GM19438 (cell line): ENCODE results near the gene ATRN.
"Not testable (repeated sequence)": the region's sequence is repeated elsewhere in the genome, so short reads cannot be mapped to it uniquely, and the experiment has no call there.

Experiments
- ATAC-seq: cut with Tn5 transposase; IDR thresholded peaks from one replicate; pipeline ENCODE4 v1.9.1; 2021; ENCODE audit warnings: low read depth; ENCODE audit not compliant: unreplicated experiment

ATRN gene

GRCh38 chr20:3464166-3464565, 6.7 kb upstream of the ATRN start:
- ATAC-seq, result no peak

DNA sequence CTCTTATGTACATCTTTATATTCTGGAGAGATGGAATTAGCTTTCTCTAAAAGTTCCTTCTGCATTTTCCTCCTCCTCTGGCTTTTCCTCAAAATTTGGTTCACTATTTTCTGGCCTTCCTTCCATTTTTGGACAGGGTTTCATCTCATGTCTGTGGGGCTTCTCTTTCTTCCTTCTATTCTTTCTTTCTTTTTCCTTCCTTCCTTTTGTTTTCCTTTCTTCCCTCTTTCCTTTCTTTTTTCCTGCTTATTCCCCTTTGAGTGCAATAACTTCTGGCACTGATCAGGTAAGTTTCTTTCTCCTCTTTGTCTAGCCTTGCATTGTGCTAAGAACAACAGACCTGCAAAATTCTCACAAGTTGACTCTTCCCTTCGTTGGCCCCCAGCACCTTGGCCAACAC, 5.5 kb upstream of the ATRN start:
- no peak for ATAC-seq

- no peak for ATAC-seq
These were observed 601 bp upstream of the ATRN start for GRCh38 chr20:3470208-3470626.

- ATAC-seq, result no peak
These were observed 691 bp downstream of the ATRN start for GRCh38 chr20:3471397-3472021.

DNA sequence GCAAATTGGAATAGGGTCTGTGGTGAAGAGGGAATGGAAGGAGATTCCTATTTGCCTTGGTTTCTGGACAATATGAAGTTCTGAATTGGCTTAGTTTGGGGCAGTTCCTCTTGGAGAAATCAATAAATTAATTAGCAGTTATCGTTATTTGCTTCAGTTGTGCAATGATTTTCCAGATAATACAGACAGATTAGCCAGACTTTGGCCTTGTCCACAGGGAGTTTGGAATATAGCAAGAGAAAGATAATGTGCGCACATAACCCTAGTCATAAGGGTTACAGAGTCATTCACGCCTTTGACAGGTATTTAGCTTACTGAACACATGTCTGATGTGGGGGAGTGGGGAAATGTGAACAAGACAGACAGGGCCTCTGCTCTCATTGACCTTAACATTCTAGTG, 1.3 kb downstream of the ATRN start:
- ATAC-seq, result no peak

DNA sequence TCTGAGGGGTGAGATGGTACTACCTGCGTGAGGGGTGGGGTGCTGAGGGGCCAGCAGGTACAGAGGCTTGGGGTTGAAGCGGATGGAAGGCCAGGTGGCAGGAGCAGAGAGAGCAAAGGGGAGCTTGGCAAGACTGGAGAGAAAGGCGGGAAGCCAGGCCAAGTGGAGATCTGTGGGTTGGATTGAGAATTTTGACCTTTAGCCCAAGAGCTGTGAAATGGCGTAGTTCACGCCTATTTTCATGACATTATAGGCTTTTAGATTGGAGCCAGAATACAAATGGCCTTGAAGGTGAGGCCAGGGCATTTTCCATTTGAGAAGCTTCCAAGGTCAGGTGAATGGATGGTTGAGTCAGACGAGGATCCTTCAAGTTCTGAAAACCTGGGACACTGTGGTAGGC, 2.5 kb downstream of the ATRN start:
- ATAC-seq, result no peak

DNA sequence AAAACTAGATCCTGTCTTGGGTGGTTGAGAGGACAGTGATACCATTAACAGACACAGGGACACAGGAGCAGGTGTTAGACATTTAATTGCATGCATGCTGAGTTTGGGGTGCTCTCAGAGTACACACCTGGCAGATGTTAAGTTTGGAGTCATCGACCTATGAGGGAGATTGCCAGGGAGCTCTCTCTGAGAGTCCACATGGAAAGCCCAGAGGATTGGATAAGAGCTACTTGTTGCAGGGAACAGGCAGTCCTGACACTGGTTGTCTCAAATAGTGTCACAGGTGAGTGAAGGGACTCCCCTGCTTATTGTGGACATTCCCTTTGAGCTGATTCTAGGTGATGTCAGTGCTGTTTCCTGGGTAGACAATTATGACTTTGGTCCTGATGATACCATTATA, 3.1 kb downstream of the ATRN start:
- ATAC-seq, result no peak

DNA sequence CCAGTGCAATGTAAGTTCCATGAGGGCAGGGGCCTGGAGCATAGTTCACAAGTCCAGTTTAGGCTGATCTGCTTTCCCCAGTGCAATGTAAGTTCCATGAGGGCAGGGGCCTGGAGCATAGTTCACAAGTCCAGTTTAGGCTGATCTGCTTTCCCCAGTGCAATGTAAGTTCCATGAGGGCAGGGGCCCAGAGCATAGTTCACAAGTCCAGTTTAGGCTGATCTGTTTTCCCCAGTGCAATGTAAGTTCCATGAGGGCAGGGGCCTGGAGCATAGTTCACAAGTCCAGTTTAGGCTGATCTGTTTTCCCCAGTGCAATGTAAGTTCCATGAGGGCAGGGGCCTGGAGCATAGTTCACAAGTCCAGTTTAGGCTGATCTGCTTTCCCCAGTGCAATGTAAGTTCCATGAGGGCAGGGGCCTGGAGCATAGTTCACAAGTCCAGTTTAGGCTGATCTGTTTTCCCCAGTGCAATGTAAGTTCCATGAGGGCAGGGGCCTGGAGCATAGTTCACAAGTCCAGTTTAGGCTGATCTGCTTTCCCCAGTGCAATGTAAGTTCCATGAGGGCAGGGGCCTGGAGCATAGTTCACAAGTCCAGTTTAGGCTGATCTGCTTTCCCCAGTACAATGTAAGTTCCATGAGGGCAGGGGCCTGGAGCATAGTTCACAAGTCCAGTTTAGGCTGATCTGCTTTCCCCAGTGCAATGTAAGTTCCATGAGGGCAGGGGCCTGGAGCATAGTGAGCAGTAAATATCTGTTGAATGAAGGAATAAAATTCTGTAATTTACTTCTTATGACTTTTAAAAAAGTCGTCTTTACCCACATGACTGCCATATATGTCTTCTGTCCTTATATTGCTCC, 6.4 kb downstream of the ATRN start:
- ATAC-seq, result not testable (repeated sequence)

- no peak for ATAC-seq
These were observed 7.2 kb downstream of the ATRN start for GRCh38 chr20:3477861-3478544.

DNA sequence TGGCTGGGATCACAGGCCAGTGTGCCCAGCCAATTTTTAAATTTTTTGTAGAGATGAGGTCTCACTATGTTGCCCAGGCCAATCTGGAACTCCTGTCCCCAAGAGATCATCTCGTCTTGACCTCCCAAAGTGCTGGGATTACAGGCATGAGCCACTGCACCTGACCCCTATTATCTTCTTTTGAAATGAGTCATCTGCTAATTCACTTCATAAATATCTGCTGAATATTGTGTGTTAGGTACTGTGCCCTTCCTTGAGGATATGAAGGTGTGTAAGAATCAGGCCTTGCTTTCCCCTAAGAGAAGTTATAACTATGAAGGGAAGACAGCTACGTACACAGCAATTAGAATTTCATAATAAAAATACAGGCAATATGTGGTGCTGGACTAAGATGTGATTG, 8.2 kb downstream of the ATRN start:
- ATAC-seq, result no peak

GRCh38 chr20:3479759-3480615, 9.2 kb downstream of the ATRN start:
- ATAC-seq, result no peak

DNA sequence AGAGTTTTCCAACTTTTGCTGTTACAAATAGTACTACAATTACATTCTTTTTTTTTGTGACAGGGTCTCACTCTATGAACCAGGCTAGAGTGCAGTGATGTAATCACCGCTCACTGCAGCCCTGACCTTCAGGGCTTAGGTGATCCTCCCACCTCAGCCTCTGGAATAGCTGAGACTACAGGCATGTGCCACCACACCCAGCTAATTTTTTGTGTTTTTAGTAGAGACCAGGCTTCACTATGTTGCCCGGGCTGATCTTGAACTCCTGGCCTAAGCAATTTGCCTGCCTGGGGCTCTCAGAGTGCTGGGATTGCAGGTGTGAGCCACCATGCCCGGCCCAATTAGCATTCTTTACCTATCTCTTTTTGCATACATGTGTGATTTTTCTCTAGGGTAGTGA, 12.5 kb downstream of the ATRN start:
- no peak for ATAC-seq

DNA sequence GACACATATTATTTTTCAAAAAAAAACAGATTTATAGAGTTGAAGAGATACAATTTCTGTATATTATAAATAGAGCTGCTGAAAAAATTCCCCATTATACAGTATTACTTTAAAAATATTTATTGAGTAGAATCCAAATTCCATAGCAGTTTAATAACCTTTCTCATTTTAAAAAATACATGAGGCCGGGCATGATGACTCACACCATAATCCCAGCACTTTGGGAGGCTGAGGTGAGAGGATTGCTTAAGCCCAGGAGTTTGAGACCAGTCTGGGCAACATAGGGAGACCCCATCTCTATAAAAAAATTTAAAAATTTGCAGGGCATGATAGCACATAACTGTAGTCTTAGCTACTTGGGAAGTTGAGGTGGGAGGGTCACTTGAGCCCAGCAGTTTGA, 13.0 kb downstream of the ATRN start:
- no peak for ATAC-seq

- ATAC-seq, result no peak
These were observed 15.1 kb downstream of the ATRN start for GRCh38 chr20:3485913-3486312.

- ATAC-seq, result no peak
These were observed 16.0 kb downstream of the ATRN start for GRCh38 chr20:3486850-3487249.

GRCh38 chr20:3492669-3493068, 21.9 kb downstream of the ATRN start:
- no peak for ATAC-seq

DNA sequence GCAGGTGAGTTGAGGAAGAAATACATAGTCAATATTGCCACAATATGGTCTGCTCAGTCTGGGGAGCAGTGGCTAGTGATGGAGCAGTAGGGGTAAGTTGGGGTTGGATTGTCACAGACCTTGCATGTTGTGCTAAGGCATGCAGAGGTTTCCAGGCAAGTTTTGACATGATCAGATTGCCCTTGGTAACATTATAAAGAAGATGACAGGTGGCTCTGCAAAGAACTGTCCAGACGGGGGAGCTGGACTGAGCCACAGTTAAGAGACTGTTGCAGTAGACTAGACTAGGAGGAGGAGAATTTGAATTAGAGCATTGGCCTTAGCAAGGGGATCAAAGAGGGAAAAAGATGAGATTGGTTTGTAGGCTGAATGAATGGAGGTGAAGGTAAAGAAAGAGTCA, 23.4 kb downstream of the ATRN start:
- no peak for ATAC-seq

DNA sequence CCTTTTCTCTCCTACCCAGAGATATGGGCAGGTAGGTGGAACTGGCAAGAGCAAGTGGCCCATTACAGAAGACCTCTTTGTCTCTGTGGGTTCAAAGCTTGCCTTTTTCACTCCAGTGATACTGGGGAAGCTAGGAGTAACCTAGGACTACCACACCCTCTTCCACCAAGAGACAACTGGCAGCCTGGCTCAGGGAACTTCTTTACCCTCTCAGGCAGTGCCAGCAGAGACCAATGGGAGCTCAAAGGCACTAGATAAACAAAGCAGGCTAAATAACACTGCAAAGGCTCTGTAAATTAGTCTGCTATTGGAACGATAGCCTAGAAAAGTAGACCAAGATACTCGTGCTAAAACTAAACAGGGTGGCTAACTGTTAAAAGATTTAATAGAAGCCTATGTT, 32.1 kb downstream of the ATRN start:
- no peak for ATAC-seq

- no peak for ATAC-seq
These were observed 34.3 kb downstream of the ATRN start for GRCh38 chr20:3505148-3505547.

DNA sequence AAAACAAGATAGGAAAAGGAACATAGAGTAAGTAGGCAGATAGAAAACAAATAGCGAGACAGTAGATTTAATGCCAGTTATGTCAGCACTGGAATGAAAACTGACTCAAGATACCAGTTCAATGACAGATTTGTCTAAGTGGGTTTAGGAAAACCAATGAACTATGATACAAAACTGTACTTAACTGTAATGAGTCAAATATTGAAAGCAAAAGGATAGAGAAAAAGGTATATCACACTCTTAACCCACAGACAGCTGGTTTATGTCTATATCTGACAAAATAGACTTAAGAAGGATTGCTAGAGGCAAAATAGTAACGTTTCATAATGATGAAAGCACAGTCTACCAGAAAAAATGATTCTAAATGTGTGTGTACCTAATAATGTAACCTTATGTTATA, 38.2 kb downstream of the ATRN start:
- no peak for ATAC-seq

GRCh38 chr20:3510110-3510509, 39.3 kb downstream of the ATRN start:
- no peak for ATAC-seq
